Measurements from ENCODE around the gene ICAM3.
"Not testable (repeated sequence)": the region's sequence is repeated elsewhere in the genome, so short reads cannot be mapped to it uniquely, and the experiment has no call there.

Gene ICAM3

GRCh38 chr19:10344780-10345179 is 5.4 kb upstream of the ICAM3 start:
- no peak for TF ChIP-seq CTCF (conservative IDR thresholded peaks at IDR 0.05; ENCODE audit: low read depth, low read length)
- no peak overlapping the region for H3K4me3 ChIP-seq (ENCODE audit: low read length)
- no peak for DNase-seq (ENCODE audit: low read depth)

GRCh38 chr19:10343495-10343894 is 4.1 kb upstream of the ICAM3 start:
- H3K4me3 ChIP-seq (ENCODE audit: low read length): no peak overlapping the region
- TF ChIP-seq CTCF (conservative IDR thresholded peaks at IDR 0.05; ENCODE audit: low read depth, low read length): no peak
- no peak for DNase-seq (ENCODE audit: low read depth)

GRCh38 chr19:10339977-10340376 is 553 bp upstream of the ICAM3 start:
- no peak overlapping the region for H3K4me3 ChIP-seq (ENCODE audit: low read length)
- no peak for DNase-seq (ENCODE audit: low read depth)
- TF ChIP-seq CTCF (conservative IDR thresholded peaks at IDR 0.05; ENCODE audit: low read depth, low read length): no peak

GRCh38 chr19:10338940-10339339 is 484 bp downstream of the ICAM3 start:
- no peak for DNase-seq (ENCODE audit: low read depth)
- TF ChIP-seq CTCF (conservative IDR thresholded peaks at IDR 0.05; ENCODE audit: low read depth, low read length): no peak
- no peak overlapping the region for H3K4me3 ChIP-seq (ENCODE audit: low read length)

- DNase-seq (ENCODE audit: low read depth); H3K4me3 ChIP-seq (ENCODE audit: low read length): not testable (repeated sequence)
Observed at GRCh38 chr19:10336725-10337124, 2.7 kb downstream of the ICAM3 start.

- TF ChIP-seq CTCF (conservative IDR thresholded peaks at IDR 0.05; ENCODE audit: low read depth, low read length): no peak
- DNase-seq (ENCODE audit: low read depth): no peak
- no peak overlapping the region for H3K4me3 ChIP-seq (ENCODE audit: low read length)
Observed at GRCh38 chr19:10335352-10335985, 4.0 kb downstream of the ICAM3 start.

GRCh38 chr19:10334588-10335351 is 4.7 kb downstream of the ICAM3 start:
- DNase-seq (ENCODE audit: low read depth): peak; percentile 68
- H3K4me3 ChIP-seq (ENCODE audit: low read length): peak overlapping the region; percentile 89
- peak; percentile 10 for TF ChIP-seq CTCF (conservative IDR thresholded peaks at IDR 0.05; ENCODE audit: low read depth, low read length)

Data from retinal pigment epithelial cell (primary cell).